Transverse colon (tissue), 4 donors: ENCODE results near the gene ZMIZ1.

Experiments used
- EP300 ChIP-seq: sonication (generic); formaldehyde crosslinking; IDR thresholded peaks from one replicate; pipeline ENCODE4 v1.6.1; 2017; ENCODE audit warnings: antibody characterized with exemption, low read depth
- POLR2A ChIP-seq: fragments of 450-650 bp; IDR thresholded peaks from one replicate; pipeline ENCODE4 v1.6.1; 2016; ENCODE audit warnings: antibody characterized with exemption, mild to moderate bottlenecking, moderate library complexity
- POLR2AphosphoS5 ChIP-seq, 3 donors: sonication (generic); formaldehyde crosslinking; IDR thresholded peaks; one replicate each; pipeline ENCODE4 v1.6.1; 2016; ENCODE audit warnings: antibody characterized with exemption in 3 of 3
- TF ChIP-seq, protein P1 (sequence below), 5 experiments: fragments of 200-600 bp in 3 of 5; fragments of 450-650 bp in 2 of 5; sonication (generic) in 3 of 5; IDR thresholded peaks; 1 replicate in 2 of 5; 2 replicates in 3 of 5; pipeline ENCODE4 v1.5.1; 2016 to 2017; ENCODE audit warnings: antibody characterized with exemption in 5 of 5, inconsistent platforms in 3 of 5, mild to moderate bottlenecking in 2 of 5, moderate library complexity in 1 of 5

DNA sequence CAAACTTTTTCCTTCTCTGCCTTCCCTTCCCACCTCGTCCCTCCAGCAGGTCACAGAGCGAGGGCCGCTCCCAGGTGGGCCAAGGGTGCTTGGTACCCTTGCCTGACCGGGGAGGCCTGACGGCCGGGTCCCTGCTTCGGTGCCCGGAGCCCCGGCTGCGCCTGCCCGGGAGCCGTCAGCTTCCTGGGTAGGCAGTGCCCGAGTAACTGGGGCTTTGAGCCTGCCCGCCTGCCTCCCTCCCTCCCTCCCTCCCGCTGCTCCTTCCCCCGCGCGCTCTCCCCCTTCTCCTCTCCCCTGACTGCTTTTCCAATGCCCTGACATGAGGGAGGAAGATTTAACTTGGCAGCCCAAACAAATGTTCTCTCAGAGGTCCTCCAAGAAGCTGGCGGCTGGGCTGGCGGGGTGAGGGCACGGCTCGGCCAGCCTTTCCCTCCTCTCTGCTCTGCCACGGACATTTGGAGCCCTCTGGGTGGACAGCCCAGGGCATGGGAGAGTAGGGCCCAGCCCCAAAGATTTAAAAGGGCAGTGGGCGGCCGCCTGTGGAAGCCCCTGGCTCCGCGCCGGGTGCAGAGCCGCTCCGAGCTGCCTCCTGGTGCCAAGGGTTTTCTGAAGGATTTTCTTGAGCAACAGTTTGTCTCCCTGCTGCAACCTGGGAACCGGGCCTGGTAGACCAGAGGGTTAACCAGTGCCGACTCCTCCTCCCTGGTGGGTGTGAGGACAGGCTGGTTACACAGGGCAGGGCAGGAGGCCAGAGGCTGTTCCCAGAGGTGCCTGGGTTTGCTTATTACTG lies 2.0 kb downstream of the ZMIZ1 start:
- peak; percentile 58 for TF ChIP-seq POLR2A
- TF ChIP-seq, protein P1, sequence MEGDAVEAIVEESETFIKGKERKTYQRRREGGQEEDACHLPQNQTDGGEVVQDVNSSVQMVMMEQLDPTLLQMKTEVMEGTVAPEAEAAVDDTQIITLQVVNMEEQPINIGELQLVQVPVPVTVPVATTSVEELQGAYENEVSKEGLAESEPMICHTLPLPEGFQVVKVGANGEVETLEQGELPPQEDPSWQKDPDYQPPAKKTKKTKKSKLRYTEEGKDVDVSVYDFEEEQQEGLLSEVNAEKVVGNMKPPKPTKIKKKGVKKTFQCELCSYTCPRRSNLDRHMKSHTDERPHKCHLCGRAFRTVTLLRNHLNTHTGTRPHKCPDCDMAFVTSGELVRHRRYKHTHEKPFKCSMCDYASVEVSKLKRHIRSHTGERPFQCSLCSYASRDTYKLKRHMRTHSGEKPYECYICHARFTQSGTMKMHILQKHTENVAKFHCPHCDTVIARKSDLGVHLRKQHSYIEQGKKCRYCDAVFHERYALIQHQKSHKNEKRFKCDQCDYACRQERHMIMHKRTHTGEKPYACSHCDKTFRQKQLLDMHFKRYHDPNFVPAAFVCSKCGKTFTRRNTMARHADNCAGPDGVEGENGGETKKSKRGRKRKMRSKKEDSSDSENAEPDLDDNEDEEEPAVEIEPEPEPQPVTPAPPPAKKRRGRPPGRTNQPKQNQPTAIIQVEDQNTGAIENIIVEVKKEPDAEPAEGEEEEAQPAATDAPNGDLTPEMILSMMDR (IDR thresholded peaks at IDR 0.05), result no peak
- TF ChIP-seq POLR2AphosphoS5 (IDR thresholded peaks at IDR 0.05), result peak; percentile 77 to 90 (median 89)
- TF ChIP-seq EP300, result no peak
